K562 (cell line): ENCODE data around the gene CLDN7. TPM values are rescaled to one million over a fixed set of nuclear protein-coding genes. Genes with fewer than 3 reads are reported as not detected.

Source experiments
- CREB1 ChIP-seq, 2 experiments: sonication (generic) in 1 of 2; formaldehyde crosslinking in 1 of 2; IDR thresholded peaks; 2 replicates each; pipeline versions ENCODE4 v1.6.1 to v1.8.0; 2012 to 2022; ENCODE audit warnings: inconsistent platforms in 1 of 2, mild to moderate bottlenecking in 1 of 2, missing genetic modification reagents in 1 of 2, moderate library complexity in 1 of 2
- ETV1 ChIP-seq: fragments of 450-650 bp; conservative IDR thresholded peaks from 2 replicates; pipeline ENCODE4 v1.6.1; 2016; ENCODE audit warnings: missing genetic modification characterization, control low read depth, low read depth, missing compliant biosample characterization
- EZH2 ChIP-seq: IDR thresholded peaks from 2 replicates; pipeline ENCODE4 v1.6.1; 2012; ENCODE audit warnings: low read depth, mild to moderate bottlenecking, inconsistent platforms, low read length, borderline replicate concordance
- HDAC3 ChIP-seq: fragments of 450-650 bp; IDR thresholded peaks from 2 replicates; pipeline ENCODE4 v1.6.1; 2018; ENCODE audit warnings: borderline replicate concordance, mild to moderate bottlenecking, moderate library complexity; ENCODE audit not compliant: partially characterized antibody
- ILF3 ChIP-seq: fragments of 450-650 bp; IDR thresholded peaks from 2 replicates; pipeline ENCODE4 v1.6.1; 2018; ENCODE audit warnings: antibody characterized with exemption, mild to moderate bottlenecking, moderate library complexity, borderline replicate concordance
- KAT2B ChIP-seq: IDR thresholded peaks from one replicate; pipeline ENCODE4 v1.6.1; 2012; ENCODE audit warnings: low read depth, mild to moderate bottlenecking, control low read depth, inconsistent platforms, low read length, moderate library complexity
- MXI1 ChIP-seq: IDR thresholded peaks from 2 replicates; pipeline ENCODE4 v1.6.1; 2011; ENCODE audit warnings: low read depth, mild to moderate bottlenecking, improper control_type of control experiment, low read length
- NFRKB ChIP-seq: fragments of 450-650 bp; IDR thresholded peaks from 2 replicates; pipeline ENCODE4 v1.6.1; 2016; ENCODE audit warnings: low read depth
- NRF1 ChIP-seq, 2 experiments: fragments of 450-650 bp; IDR thresholded peaks in 1 of 2; conservative IDR thresholded peaks in 1 of 2; 2 replicates each; pipeline ENCODE4 v1.6.1; 2014; ENCODE audit warnings: mild to moderate bottlenecking in 2 of 2
- PCBP1 ChIP-seq: fragments of 200-400 bp; formaldehyde crosslinking; IDR thresholded peaks from 2 replicates; pipeline ENCODE4 v1.6.1; 2018; ENCODE audit warnings: mild to moderate bottlenecking, low read depth, low read length; ENCODE audit not compliant: poor library complexity, severe bottlenecking
- POLR2B ChIP-seq: fragments of 450-650 bp; IDR thresholded peaks from 2 replicates; pipeline ENCODE4 v1.6.1; 2018; ENCODE audit warnings: low read depth; ENCODE audit not compliant: partially characterized antibody
- ZNF668 ChIP-seq: fragments of 250-450 bp; sonication (Bioruptor Pico); IDR thresholded peaks from 2 replicates; pipeline ENCODE4 v1.8.0; 2022; ENCODE audit warnings: mild to moderate bottlenecking, inconsistent platforms
- ZNF77 ChIP-seq: fragments of 250-450 bp; sonication (Bioruptor Pico); IDR thresholded peaks from 2 replicates; pipeline ENCODE4 v1.5.0; 2020
- polyA plus RNA-seq, 8 experiments: library from polyadenylated mRNA; depleted of rRNA in 4 of 8; stranded (reverse) in 5 of 8; unstranded in 3 of 8; fragments of >200 nt; fragmentation: Nextera tagmentation in 2 of 8; fragmentation: Illumina TruSeq in 1 of 8; extraction: Ambion mirVana in 2 of 8; extraction: Trizol in 1 of 8; gene quantifications; 2 replicates each; pipeline versions ENCODE4 v1.2.1 to v1.2.3, GENCODE V29; 2011 to 2014; ENCODE audit warnings: inconsistent platforms in 1 of 8, missing spikeins in 1 of 8
- total RNA-seq, 7 experiments: library from RNA; depleted of rRNA in 6 of 7; stranded (reverse); fragments of >200 nt in 6 of 7; fragmentation: Illumina TruSeq in 2 of 7; extraction: Trizol in 2 of 7; gene quantifications; 2 replicates each; pipeline versions ENCODE4 v1.2.1 to v1.2.3, GENCODE V29; 2011 to 2021; ENCODE audit warnings: low replicate concordance in 1 of 7
- TF ChIP-seq, protein P1 (sequence below), 2 experiments: fragments of 450-650 bp; IDR thresholded peaks; 2 replicates each; pipeline ENCODE4 v1.6.1; 2018; ENCODE audit warnings: mild to moderate bottlenecking in 2 of 2, low read depth in 1 of 2; ENCODE audit not compliant: partially characterized antibody in 2 of 2
- TF ChIP-seq, protein P2 (sequence below): sonication (generic); formaldehyde crosslinking; IDR thresholded peaks from 2 replicates; pipeline ENCODE4 v1.8.0; 2022; ENCODE audit warnings: mild to moderate bottlenecking, missing genetic modification reagents
- TF ChIP-seq, protein P3 (sequence below): fragments of 250-450 bp; sonication (Bioruptor Pico); IDR thresholded peaks from 2 replicates; pipeline ENCODE4 v1.5.0; 2021

Gene CLDN7
- total and polyA plus RNA-seq, 9 of the 15 experiments (the other 6 are each of a cell fraction or from before 2014, with no cell fraction given), result 2.2 to 14.5 (median 7.6) TPM

DNA sequence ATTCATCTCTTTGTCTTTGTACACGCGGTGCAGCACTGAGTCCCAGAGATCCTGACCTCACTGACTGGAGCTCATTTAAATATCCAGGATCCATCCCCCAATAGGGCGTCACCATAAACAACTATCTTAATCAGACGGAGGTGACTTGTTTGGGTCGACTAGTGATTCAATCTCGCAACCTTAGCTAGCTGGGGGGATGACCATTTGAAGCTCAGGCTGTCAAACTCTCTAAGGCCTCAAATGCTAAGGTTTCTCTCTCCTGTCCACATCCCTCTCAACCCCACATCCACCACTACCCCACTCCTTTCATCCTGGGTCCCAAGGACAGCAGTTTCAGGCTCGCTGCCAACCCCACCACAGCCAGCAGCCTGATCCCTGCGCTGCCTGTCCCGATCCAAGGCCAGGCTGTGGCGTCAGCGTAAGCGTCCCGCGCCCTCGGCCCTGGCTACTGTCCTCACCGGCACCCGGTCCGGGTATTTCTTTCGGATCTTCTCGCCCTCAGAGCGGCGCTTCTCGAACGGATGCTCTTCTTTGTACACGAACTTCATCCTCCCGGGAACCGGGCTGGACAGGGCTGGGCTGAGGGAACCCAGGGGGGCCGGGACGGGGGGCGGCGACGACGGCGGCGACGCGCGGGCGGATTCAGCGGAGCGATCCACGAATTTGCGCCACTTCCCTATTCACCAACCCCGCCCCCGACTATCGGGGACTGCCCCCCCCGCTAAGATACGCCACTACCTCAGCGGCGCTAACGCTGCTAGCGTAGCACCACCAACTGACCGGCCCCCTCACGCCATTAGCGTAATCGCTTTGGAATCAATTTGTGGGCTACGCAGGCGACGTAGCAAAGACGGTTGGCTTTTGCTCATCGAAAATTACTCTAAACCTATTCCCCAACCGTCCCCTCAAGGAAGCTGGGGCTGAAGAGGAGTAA, 20.2 kb downstream of the CLDN7 start, which contains the start of gene GABARAP (continued):
- TF ChIP-seq, protein P1, sequence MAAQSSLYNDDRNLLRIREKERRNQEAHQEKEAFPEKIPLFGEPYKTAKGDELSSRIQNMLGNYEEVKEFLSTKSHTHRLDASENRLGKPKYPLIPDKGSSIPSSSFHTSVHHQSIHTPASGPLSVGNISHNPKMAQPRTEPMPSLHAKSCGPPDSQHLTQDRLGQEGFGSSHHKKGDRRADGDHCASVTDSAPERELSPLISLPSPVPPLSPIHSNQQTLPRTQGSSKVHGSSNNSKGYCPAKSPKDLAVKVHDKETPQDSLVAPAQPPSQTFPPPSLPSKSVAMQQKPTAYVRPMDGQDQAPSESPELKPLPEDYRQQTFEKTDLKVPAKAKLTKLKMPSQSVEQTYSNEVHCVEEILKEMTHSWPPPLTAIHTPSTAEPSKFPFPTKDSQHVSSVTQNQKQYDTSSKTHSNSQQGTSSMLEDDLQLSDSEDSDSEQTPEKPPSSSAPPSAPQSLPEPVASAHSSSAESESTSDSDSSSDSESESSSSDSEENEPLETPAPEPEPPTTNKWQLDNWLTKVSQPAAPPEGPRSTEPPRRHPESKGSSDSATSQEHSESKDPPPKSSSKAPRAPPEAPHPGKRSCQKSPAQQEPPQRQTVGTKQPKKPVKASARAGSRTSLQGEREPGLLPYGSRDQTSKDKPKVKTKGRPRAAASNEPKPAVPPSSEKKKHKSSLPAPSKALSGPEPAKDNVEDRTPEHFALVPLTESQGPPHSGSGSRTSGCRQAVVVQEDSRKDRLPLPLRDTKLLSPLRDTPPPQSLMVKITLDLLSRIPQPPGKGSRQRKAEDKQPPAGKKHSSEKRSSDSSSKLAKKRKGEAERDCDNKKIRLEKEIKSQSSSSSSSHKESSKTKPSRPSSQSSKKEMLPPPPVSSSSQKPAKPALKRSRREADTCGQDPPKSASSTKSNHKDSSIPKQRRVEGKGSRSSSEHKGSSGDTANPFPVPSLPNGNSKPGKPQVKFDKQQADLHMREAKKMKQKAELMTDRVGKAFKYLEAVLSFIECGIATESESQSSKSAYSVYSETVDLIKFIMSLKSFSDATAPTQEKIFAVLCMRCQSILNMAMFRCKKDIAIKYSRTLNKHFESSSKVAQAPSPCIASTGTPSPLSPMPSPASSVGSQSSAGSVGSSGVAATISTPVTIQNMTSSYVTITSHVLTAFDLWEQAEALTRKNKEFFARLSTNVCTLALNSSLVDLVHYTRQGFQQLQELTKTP (IDR thresholded peaks at IDR 0.05; ENCODE audit: low read depth in 1 of 2, partially characterized antibody in 2 of 2), result no peak
- TF ChIP-seq POLR2B (peak; percentile 47), NRF1 (conservative IDR thresholded peaks at IDR 0.05 in 1 of 2, IDR thresholded peaks at IDR 0.05 in 1 of 2) (peak; percentile 23 to 45; a peak in 2 of 4 replicates), KAT2B (no peak), ZNF77 (CRISPR knock-in tag) (no peak), PCBP1 (peak; percentile 66), ILF3 (no peak), NFRKB (peak; percentile 78), EZH2 (no peak), ETV1 (no peak), ZNF668 (CRISPR knock-in tag) (no peak), MXI1 (0 out of 2 replicates have a peak, but pooled peaks have one; percentile 3), HDAC3 (peak; percentile 100), CREB1 (IDR thresholded peaks at IDR 0.05) (0 out of 2 replicates have a peak, but pooled peaks have one; percentile 31), CREB1 (CRISPR knock-in tag; IDR thresholded peaks at IDR 0.05) (peak; percentile 47; the same call in 1 of the 2 replicates)
- TF ChIP-seq, protein P2, sequence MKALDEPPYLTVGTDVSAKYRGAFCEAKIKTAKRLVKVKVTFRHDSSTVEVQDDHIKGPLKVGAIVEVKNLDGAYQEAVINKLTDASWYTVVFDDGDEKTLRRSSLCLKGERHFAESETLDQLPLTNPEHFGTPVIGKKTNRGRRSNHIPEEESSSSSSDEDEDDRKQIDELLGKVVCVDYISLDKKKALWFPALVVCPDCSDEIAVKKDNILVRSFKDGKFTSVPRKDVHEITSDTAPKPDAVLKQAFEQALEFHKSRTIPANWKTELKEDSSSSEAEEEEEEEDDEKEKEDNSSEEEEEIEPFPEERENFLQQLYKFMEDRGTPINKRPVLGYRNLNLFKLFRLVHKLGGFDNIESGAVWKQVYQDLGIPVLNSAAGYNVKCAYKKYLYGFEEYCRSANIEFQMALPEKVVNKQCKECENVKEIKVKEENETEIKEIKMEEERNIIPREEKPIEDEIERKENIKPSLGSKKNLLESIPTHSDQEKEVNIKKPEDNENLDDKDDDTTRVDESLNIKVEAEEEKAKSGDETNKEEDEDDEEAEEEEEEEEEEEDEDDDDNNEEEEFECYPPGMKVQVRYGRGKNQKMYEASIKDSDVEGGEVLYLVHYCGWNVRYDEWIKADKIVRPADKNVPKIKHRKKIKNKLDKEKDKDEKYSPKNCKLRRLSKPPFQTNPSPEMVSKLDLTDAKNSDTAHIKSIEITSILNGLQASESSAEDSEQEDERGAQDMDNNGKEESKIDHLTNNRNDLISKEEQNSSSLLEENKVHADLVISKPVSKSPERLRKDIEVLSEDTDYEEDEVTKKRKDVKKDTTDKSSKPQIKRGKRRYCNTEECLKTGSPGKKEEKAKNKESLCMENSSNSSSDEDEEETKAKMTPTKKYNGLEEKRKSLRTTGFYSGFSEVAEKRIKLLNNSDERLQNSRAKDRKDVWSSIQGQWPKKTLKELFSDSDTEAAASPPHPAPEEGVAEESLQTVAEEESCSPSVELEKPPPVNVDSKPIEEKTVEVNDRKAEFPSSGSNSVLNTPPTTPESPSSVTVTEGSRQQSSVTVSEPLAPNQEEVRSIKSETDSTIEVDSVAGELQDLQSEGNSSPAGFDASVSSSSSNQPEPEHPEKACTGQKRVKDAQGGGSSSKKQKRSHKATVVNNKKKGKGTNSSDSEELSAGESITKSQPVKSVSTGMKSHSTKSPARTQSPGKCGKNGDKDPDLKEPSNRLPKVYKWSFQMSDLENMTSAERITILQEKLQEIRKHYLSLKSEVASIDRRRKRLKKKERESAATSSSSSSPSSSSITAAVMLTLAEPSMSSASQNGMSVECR (CRISPR knock-in tag), result peak; percentile 32; the same call in 1 of the 2 replicates
- TF ChIP-seq, protein P3, sequence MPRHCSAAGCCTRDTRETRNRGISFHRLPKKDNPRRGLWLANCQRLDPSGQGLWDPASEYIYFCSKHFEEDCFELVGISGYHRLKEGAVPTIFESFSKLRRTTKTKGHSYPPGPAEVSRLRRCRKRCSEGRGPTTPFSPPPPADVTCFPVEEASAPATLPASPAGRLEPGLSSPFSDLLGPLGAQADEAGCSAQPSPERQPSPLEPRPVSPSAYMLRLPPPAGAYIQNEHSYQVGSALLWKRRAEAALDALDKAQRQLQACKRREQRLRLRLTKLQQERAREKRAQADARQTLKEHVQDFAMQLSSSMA, result no peak
